MM.1S (cell line): Measurements from ENCODE around the gene SYN1.

Experiments used
- CTCF ChIP-seq: fragments of 300-600 bp; sonication (generic); IDR thresholded peaks from 2 replicates; pipeline ENCODE4 v1.5.1; 2016; ENCODE audit warnings: antibody characterized with exemption, low read length, mixed read lengths
- EZH2 ChIP-seq: fragments of 300-600 bp; sonication (generic); optimal IDR thresholded peaks from 2 replicates; pipeline ENCODE3; 2017; ENCODE audit warnings: low read depth, mild to moderate bottlenecking, antibody characterized with exemption, low read length, mixed read lengths
- EZH2phosphoT487 ChIP-seq: fragments of 300-600 bp; sonication (generic); IDR thresholded peaks from 2 replicates; pipeline ENCODE4 v1.6.1; 2018; ENCODE audit warnings: antibody characterized with exemption, low read length

- TF ChIP-seq CTCF (no peak), EZH2 (no peak), EZH2phosphoT487 (no peak)
Measured at GRCh38 chrX:47651043-47651905, 31.6 kb upstream of the SYN1 start.
